ENCODE results near the gene MBLAC1. TPM values are rescaled to one million over a fixed set of nuclear protein-coding genes. Genes with fewer than 3 reads are reported as not detected.

The MBLAC1 gene
- total and polyA plus RNA-seq, 9 of the 15 experiments (the other 6 are each of a cell fraction or from before 2014, with no cell fraction given), result 0.03 to 3.1 (median 0.52) TPM

- TF ChIP-seq POLR3A (IDR thresholded peaks at IDR 0.05; ENCODE audit: borderline replicate concordance, extremely low read depth, insufficient read depth, insufficient read length) (peak; percentile 68), CSDE1 (IDR thresholded peaks at IDR 0.05) (0 out of 4 replicates have a peak, but pooled peaks of 1 of the 2 experiments have one; percentile 49), TSC22D4 (tag; IDR thresholded peaks at IDR 0.05) (no peak), YY1 (IDR thresholded peaks at IDR 0.05; ENCODE audit: borderline replicate concordance in 1 of 3, control insufficient read depth in 1 of 3, extremely low read depth in 1 of 3, insufficient read depth in 3 of 3, insufficient read length in 1 of 3, insufficient replicate concordance in 2 of 3, low read depth in 1 of 3, low read length in 2 of 3) (peak in 1 of 3 experiments; percentile 55), ZNF217 (CRISPR knock-in tag; IDR thresholded peaks at IDR 0.05) (no peak), SRSF7 (optimal IDR thresholded peaks at IDR 0.05; ENCODE audit: low read depth, low read length) (no peak), SIN3A (IDR thresholded peaks at IDR 0.05; ENCODE audit: borderline replicate concordance in 2 of 2, control insufficient read depth in 1 of 2, low read depth in 2 of 2, low read length in 2 of 2) (no peak), HLTF (IDR thresholded peaks at IDR 0.05) (0 out of 2 replicates have a peak, but pooled peaks have one; percentile 0), RCOR1 (IDR thresholded peaks at IDR 0.05; ENCODE audit: borderline replicate concordance in 1 of 2, low read depth in 2 of 2, low read length in 2 of 2) (0 out of 4 replicates have a peak, but pooled peaks of 1 of the 2 experiments have one; percentile 10), HNRNPL (IDR thresholded peaks at IDR 0.05; ENCODE audit: low read depth, low read length) (no peak), CBX3 (IDR thresholded peaks at IDR 0.05; ENCODE audit: borderline replicate concordance in 1 of 2, low read length in 2 of 2) (no peak), HMG20B (CRISPR knock-in tag; IDR thresholded peaks at IDR 0.05) (no peak), MBD2 (IDR thresholded peaks at IDR 0.05; ENCODE audit: borderline replicate concordance, low read depth) (no peak), XRCC4 (IDR thresholded peaks at IDR 0.05; ENCODE audit: extremely low read depth, insufficient read depth, insufficient read length) (no peak), HDGF (IDR thresholded peaks at IDR 0.05) (peak; percentile 43; the same call in 1 of the 2 replicates), ZFP36 (IDR thresholded peaks at IDR 0.05; ENCODE audit: low read depth, low read length, partially characterized antibody) (no peak), RNF2 (IDR thresholded peaks at IDR 0.05) (no peak), KHSRP (IDR thresholded peaks at IDR 0.05) (no peak; the same call in 1 of the 2 replicates), PYGO2 (tag; IDR thresholded peaks at IDR 0.05) (no peak)
- TF ChIP-seq, protein P1, sequence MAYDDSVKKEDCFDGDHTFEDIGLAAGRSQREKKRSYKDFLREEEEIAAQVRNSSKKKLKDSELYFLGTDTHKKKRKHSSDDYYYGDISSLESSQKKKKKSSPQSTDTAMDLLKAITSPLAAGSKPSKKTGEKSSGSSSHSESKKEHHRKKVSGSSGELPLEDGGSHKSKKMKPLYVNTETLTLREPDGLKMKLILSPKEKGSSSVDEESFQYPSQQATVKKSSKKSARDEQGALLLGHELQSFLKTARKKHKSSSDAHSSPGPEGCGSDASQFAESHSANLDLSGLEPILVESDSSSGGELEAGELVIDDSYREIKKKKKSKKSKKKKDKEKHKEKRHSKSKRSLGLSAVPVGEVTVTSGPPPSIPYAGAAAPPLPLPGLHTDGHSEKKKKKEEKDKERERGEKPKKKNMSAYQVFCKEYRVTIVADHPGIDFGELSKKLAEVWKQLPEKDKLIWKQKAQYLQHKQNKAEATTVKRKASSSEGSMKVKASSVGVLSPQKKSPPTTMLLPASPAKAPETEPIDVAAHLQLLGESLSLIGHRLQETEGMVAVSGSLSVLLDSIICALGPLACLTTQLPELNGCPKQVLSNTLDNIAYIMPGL (CRISPR knock-in tag; IDR thresholded peaks at IDR 0.05), result no peak
These were observed 32.4 kb downstream of the MBLAC1 start (continued) for GRCh38 chr7:100159099-100159623.
